AG04450 (cell line): ENCODE results near the gene XPR1. TPM values are rescaled to one million over a fixed set of nuclear protein-coding genes. Genes with fewer than 3 reads are reported as not detected.
"Not testable (repeated sequence)": the region's sequence is repeated elsewhere in the genome, so short reads cannot be mapped to it uniquely, and the experiment has no call there.

Experiments
- CTCF ChIA-PET: fragments of 300-600, 350-600 bp; formaldehyde crosslinking; extraction: SDS; loops from one replicate; lab custom pipeline; 2022; ENCODE audit warnings: antibody characterized with exemption, inconsistent platforms; lab: Charles Lee
- POLR2A ChIA-PET: fragments of 350-600 bp; formaldehyde crosslinking; extraction: SDS; loops from one replicate; lab custom pipeline; 2021; ENCODE audit warnings: antibody characterized with exemption, inconsistent platforms; lab: Yijun Ruan, JAX
- DNase-seq: peaks from one replicate; pipeline ENCODE4 v3.0.0-alpha.2; 2011; ENCODE audit warnings: low read depth, low spot score
- H3K27ac ChIP-seq: one replicate; pipeline ENCODE4 v1.5.1; 2012; ENCODE audit warnings: low read depth, low read length, control low read depth
- H3K27me3 ChIP-seq: one replicate; pipeline ENCODE4 v1.6.0; 2012; ENCODE audit warnings: low read length; ENCODE audit not compliant: control insufficient read depth, insufficient read depth
- H3K4me3 ChIP-seq: 2 replicates; pipeline ENCODE4 v1.5.1; 2011; ENCODE audit warnings: mild to moderate bottlenecking, low read depth, low read length, control low read depth
- H3K9me3 ChIP-seq: 2 replicates; pipeline ENCODE4 v1.5.1; 2012; ENCODE audit warnings: low read length; ENCODE audit not compliant: control insufficient read depth, insufficient read depth
- polyA plus RNA-seq: library from polyadenylated mRNA; depleted of rRNA; stranded (reverse); fragments of >200 nt; gene quantifications from 2 replicates; pipeline ENCODE4 v1.2.3, GENCODE V29; 2011
- TF ChIP-seq, protein P1 (sequence below): IDR thresholded peaks from 2 replicates; pipeline ENCODE4 v1.5.1; 2011; ENCODE audit warnings: low read depth, low read length, control low read depth, inconsistent platforms

XPR1 gene
- polyA plus RNA-seq, 1 experiment = 63.2 TPM

DNA sequence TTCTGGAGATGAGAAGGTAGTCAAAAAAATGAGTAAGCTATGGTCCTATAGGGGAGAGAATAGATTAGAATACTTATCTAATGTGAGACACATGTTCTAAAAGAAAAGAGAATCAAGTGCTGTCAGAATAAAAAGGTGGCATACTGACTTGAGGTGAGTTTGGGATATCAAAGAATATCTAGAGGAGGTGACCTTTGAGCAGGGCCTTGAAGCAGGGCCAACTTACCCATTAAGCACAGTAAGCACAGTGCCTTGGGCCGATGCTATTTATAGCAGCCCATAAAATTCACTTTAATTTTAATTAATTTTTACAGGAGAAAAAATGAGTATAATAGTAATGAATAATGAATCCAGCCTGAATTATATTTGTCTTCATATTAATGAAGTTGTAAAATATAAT is 92.2 kb downstream of the XPR1 start:
- ChIA-PET CTCF (no interaction called here), POLR2A (no interaction called here)
- TF ChIP-seq, protein P1, sequence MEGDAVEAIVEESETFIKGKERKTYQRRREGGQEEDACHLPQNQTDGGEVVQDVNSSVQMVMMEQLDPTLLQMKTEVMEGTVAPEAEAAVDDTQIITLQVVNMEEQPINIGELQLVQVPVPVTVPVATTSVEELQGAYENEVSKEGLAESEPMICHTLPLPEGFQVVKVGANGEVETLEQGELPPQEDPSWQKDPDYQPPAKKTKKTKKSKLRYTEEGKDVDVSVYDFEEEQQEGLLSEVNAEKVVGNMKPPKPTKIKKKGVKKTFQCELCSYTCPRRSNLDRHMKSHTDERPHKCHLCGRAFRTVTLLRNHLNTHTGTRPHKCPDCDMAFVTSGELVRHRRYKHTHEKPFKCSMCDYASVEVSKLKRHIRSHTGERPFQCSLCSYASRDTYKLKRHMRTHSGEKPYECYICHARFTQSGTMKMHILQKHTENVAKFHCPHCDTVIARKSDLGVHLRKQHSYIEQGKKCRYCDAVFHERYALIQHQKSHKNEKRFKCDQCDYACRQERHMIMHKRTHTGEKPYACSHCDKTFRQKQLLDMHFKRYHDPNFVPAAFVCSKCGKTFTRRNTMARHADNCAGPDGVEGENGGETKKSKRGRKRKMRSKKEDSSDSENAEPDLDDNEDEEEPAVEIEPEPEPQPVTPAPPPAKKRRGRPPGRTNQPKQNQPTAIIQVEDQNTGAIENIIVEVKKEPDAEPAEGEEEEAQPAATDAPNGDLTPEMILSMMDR = no peak

DNA sequence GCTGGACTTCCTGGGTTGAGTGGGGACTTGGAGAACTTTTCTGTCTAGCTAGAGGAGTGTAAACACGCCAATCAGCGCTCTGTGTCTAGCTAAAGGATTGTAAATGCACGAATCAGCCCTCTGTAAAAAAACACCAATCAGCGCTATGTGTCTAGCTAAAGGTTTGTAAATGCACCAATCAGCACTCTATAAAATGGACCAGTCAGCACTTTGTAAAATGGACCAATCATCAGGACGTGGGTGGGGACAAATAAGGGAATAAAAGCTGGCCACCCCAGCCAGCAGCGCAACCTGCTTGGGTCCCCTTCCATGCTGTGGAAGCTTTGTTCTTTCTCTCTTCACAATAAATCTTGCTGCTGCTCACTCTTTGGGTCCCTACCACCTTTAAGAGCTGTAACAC is 94.2 kb downstream of the XPR1 start:
- CTCF ChIA-PET, H3K4me3 ChIP-seq, DNase-seq, H3K27ac ChIP-seq, H3K27me3 ChIP-seq, POLR2A ChIA-PET, H3K9me3 ChIP-seq: not testable (repeated sequence)

More for the DNA sequence above, 92.2 kb downstream of the XPR1 start:
- 0 out of 2 replicates have a peak, but pooled peaks cover 3% of the 10 kb centered on the region for H3K9me3 ChIP-seq
- H3K4me3 ChIP-seq = no peak overlapping the region
- no peak overlapping the region for H3K27ac ChIP-seq
- DNase-seq = no peak
- H3K27me3 ChIP-seq = no peaks in the 10 kb centered on the region

DNA sequence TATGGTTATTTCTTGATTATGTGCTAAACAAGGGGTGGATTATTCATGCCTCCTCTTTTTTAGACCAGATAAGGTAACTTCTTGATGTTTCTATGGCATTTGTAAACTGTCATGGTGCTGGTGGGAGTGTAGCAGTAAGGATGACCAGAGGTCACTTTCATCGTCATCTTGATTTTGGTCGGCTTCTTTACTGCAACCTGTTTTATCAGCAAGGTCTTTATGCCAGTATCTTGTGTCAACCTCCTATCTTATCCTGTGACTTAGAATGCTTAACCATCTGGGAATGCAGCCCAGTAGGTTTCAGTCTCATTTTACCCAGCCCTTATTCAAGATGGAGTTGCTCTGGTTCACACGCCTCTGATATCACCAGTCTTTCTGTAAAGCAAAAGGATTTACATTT is 95.9 kb downstream of the XPR1 start:
- H3K27ac ChIP-seq, CTCF ChIA-PET: not testable (repeated sequence)

DNA sequence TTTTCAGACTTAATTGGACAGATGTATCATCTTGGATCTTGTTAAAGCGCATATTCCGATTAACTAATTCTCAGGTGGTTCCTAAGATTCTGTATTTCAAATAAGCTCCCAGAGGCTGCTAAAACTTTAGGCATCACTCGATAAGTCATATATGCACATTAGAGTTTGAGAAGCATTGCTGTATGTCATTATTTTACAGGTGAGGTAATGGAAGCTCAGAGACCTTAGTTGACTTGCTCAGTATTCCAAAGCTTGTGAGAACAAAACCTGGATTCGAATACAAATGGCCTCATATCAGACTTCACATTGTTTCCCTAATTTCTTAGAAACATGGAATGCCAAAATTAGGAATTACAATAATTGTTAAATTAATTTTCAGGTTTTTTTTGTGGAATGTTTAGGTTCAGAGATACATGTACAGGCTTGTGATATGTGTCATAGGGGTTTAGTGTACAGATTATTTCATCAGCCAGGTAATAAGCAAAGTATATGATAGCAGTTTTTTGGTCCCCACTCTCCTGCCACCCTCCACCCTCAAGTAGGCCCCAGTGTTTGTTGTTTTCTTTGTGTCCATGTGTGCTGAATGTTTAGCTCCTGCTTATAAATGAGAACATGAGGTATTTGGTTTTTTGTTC is 96.8 kb downstream of the XPR1 start:
- H3K4me3 ChIP-seq = no peak overlapping the region
- CTCF ChIA-PET = no interaction called here
- no peak for DNase-seq
- TF ChIP-seq, protein P1 = no peak
- H3K27ac ChIP-seq = no peak overlapping the region
- POLR2A ChIA-PET = no interaction called here
- H3K9me3 ChIP-seq = peaks cover 14% of the 10 kb centered on the region
- H3K27me3 ChIP-seq = no peaks in the 10 kb centered on the region

More for the DNA sequence above, 95.9 kb downstream of the XPR1 start:
- H3K4me3 ChIP-seq, POLR2A ChIA-PET, DNase-seq, H3K27me3 ChIP-seq, H3K9me3 ChIP-seq: not testable (repeated sequence)

DNA sequence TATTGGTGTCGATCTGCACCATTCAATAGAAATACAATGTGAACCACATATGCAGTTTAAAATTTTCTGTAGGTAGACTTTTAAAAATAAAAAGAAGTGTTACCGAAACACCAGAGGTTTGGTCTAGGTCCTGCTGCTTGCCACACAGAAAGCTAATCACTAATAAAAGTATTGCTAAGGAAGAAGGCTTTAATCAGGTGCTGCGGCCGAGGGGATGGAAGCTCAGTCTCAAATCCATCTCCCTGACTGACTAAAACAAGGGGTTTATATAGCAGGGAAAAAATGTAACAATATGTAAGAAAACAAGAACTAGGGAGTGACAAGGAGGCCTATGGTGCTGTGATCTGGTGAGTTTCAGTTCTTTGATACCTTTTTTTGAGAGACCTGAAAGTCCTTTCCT is 99.3 kb downstream of the XPR1 start:
- CTCF ChIA-PET = no interaction called here
- DNase-seq = no peak
- H3K27ac ChIP-seq = no peak overlapping the region
- H3K9me3 ChIP-seq = peaks cover 21% of the 10 kb centered on the region
- TF ChIP-seq, protein P1 = no peak
- H3K4me3 ChIP-seq = no peak overlapping the region
- no peaks in the 10 kb centered on the region for H3K27me3 ChIP-seq
- POLR2A ChIA-PET = no interaction called here

DNA sequence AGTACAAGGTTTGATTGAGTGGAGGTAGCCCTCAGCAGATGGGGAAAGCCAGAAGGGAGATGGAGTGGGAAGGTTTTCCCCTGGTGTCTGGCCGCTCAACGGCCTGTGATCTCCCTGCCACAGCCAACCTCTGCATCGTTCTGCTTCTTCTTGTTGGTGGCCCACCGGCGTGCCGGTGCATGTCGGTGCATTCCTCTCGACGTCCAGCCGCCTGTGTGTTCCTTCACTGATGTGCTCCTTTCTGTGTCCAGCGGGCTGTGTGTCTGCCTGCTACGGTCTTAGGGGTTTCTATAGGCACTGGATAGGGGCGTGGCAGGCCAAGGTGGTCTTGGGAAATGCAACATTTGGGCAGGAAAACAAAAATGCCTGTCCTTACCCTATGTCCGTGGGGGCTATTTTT is 101.0 kb downstream of the XPR1 start:
- H3K27ac ChIP-seq = no peak overlapping the region
- no peak overlapping the region for H3K4me3 ChIP-seq
- ChIA-PET CTCF (no interaction called here), POLR2A (no interaction called here)
- no peak for DNase-seq
- no peaks in the 10 kb centered on the region for H3K27me3 ChIP-seq
- peaks cover 18% of the 10 kb centered on the region for H3K9me3 ChIP-seq
- TF ChIP-seq, protein P1 = no peak
